NCI-H2107 (cell line): ENCODE measurements around the gene CCDC185.
"Not testable (repeated sequence)": the region's sequence is repeated elsewhere in the genome, so short reads cannot be mapped to it uniquely, and the experiment has no call there.

Experiments
- DNase-seq: peaks from one replicate; lab custom pipeline; 2025; lab: John Stamatoyannopoulos, UW

Gene CCDC185

GRCh38 chr1:223394706-223395105 lies 1.5 kb downstream of the CCDC185 start:
- no peak for DNase-seq

- DNase-seq, result not testable (repeated sequence)
These were observed 6.2 kb downstream of the CCDC185 start for GRCh38 chr1:223399393-223399792.

- DNase-seq, result no peak
These were observed 8.9 kb downstream of the CCDC185 start for GRCh38 chr1:223401873-223402789.

GRCh38 chr1:223402790-223403142 lies 9.6 kb downstream of the CCDC185 start:
- DNase-seq, result no peak

- DNase-seq, result no peak
These were observed 10.1 kb downstream of the CCDC185 start for GRCh38 chr1:223403184-223403815.

GRCh38 chr1:223405507-223405906 lies 12.3 kb downstream of the CCDC185 start:
- no peak for DNase-seq

- DNase-seq, result no peak
These were observed 16.8 kb downstream of the CCDC185 start for GRCh38 chr1:223410036-223410435.

- DNase-seq, result no peak
These were observed 18.1 kb downstream of the CCDC185 start for GRCh38 chr1:223411309-223411708.

- no peak for DNase-seq
These were observed 18.5 kb downstream of the CCDC185 start for GRCh38 chr1:223411710-223412109.

- no peak for DNase-seq
These were observed 20.0 kb downstream of the CCDC185 start for GRCh38 chr1:223413216-223413615.

GRCh38 chr1:223417444-223417843 lies 24.2 kb downstream of the CCDC185 start:
- DNase-seq, result no peak

GRCh38 chr1:223417903-223418663 lies 24.9 kb downstream of the CCDC185 start:
- no peak for DNase-seq

GRCh38 chr1:223419115-223419514 lies 25.9 kb downstream of the CCDC185 start:
- no peak for DNase-seq

- DNase-seq, result no peak
These were observed 26.3 kb downstream of the CCDC185 start for GRCh38 chr1:223419561-223419960.

- no peak for DNase-seq
These were observed 27.8 kb downstream of the CCDC185 start for GRCh38 chr1:223421025-223421424.

GRCh38 chr1:223421676-223422075 lies 28.5 kb downstream of the CCDC185 start:
- DNase-seq, result no peak

GRCh38 chr1:223422911-223423310 lies 29.7 kb downstream of the CCDC185 start:
- DNase-seq, result no peak

GRCh38 chr1:223423641-223424233 lies 30.5 kb downstream of the CCDC185 start:
- no peak for DNase-seq

GRCh38 chr1:223425550-223425949 lies 32.3 kb downstream of the CCDC185 start:
- DNase-seq, result no peak

- no peak for DNase-seq
These were observed 33.7 kb downstream of the CCDC185 start for GRCh38 chr1:223426936-223427335.

- DNase-seq, result no peak
These were observed 36.1 kb downstream of the CCDC185 start for GRCh38 chr1:223429313-223429731.

GRCh38 chr1:223429821-223430220 lies 36.6 kb downstream of the CCDC185 start:
- no peak for DNase-seq
